B cell (primary cell): Measurements from ENCODE around the gene RASSF1. TPM values are rescaled to one million over a fixed set of nuclear protein-coding genes. Genes with fewer than 3 reads are reported as not detected.
A peak's percentile ranks its signal among the peaks of the same experiment; 100 is the strongest.

Experiments used
- ATAC-seq: fragments of 200-7000 bp; cut with Tn5 transposase; one replicate; pipeline ENCODE4 v1.10.0; 2021; ENCODE audit warnings: low read depth, mild to moderate bottlenecking, moderate number of reproducible peaks, moderate library complexity
- CTCF ChIA-PET: fragments of 350-600 bp; sonication (Branson Sonifier 250); formaldehyde crosslinking; loops from one replicate; lab custom pipeline; 2021; ENCODE audit warnings: antibody characterized with exemption, inconsistent platforms; lab: Charles Lee
- POLR2A ChIA-PET: fragments of 350-600 bp; sonication (Branson Sonifier 250); formaldehyde crosslinking; loops from one replicate; lab custom pipeline; 2021; ENCODE audit warnings: antibody characterized with exemption; lab: Charles Lee
- DNase-seq: peaks from one replicate; pipeline ENCODE4 v3.0.0; 2013
- H2AFZ ChIP-seq: 2 replicates; pipeline ENCODE4 v1.6.1; 2012; ENCODE audit warnings: mild to moderate bottlenecking, low read depth, low read length; ENCODE audit not compliant: insufficient read depth, poor library complexity, severe bottlenecking
- H3K27ac ChIP-seq, 2 donors: 1 replicate in 1 of 2; 2 replicates in 1 of 2; pipeline ENCODE4 v1.5.1; 2012 to 2013; ENCODE audit warnings: low read length in 2 of 2, mild to moderate bottlenecking in 2 of 2, moderate library complexity in 1 of 2
- H3K27me3 ChIP-seq, 4 experiments: fragments of 200-600 bp in 1 of 4; sonication (generic) in 1 of 4; replicated peaks in 1 of 4; 1 replicate in 2 of 4; 2 replicates in 2 of 4; pipeline versions ENCODE4 v1.6.1 to v1.7.0; 2013 to 2016; ENCODE audit warnings: low read length in 3 of 4, mild to moderate bottlenecking in 2 of 4, mixed read lengths in 1 of 4, moderate library complexity in 1 of 4; ENCODE audit not compliant: insufficient read depth in 4 of 4, control insufficient read depth in 3 of 4; ENCODE audit errors: control extremely low read depth in 1 of 4
- H3K36me3 ChIP-seq, 2 experiments: replicated peaks in 1 of 2; 1 replicate in 1 of 2; 2 replicates in 1 of 2; pipeline versions ENCODE4 v1.6.1 to v1.7.1; 2013; ENCODE audit warnings: low read length in 1 of 2; ENCODE audit not compliant: insufficient read depth in 2 of 2, control insufficient read depth in 1 of 2; ENCODE audit errors: control extremely low read depth in 1 of 2, extremely low read depth in 1 of 2
- H3K4me1 ChIP-seq, 2 donors: fragments of 200-600 bp in 1 of 2; sonication (generic) in 1 of 2; 1 replicate in 1 of 2; 2 replicates in 1 of 2; pipeline versions ENCODE4 v1.5.1 to v1.6.1; 2013 to 2017; ENCODE audit warnings: low read length in 2 of 2; ENCODE audit not compliant: control insufficient read depth in 2 of 2, insufficient read depth in 2 of 2
- H3K4me2 ChIP-seq: replicated peaks from 2 replicates; pipeline ENCODE3; 2012; ENCODE audit warnings: mild to moderate bottlenecking, low read depth, low read length; ENCODE audit not compliant: poor library complexity, severe bottlenecking
- H3K4me3 ChIP-seq, 5 experiments: fragments of 200-600 bp in 1 of 5; sonication (generic) in 1 of 5; 1 replicate in 3 of 5; 2 replicates in 2 of 5; pipeline versions ENCODE4 v1.5.1 to v1.7.0; 2011 to 2016; ENCODE audit warnings: low read length in 4 of 5, mild to moderate bottlenecking in 4 of 5, low read depth in 2 of 5, control low read depth in 1 of 5, moderate library complexity in 1 of 5; ENCODE audit not compliant: insufficient read depth in 1 of 5; ENCODE audit errors: control extremely low read depth in 1 of 5, extremely low read depth in 1 of 5
- H3K79me2 ChIP-seq: fragments of 200-600 bp; sonication (generic); one replicate; pipeline ENCODE4 v1.6.0; 2016; ENCODE audit warnings: low read length; ENCODE audit not compliant: control insufficient read depth, insufficient read depth
- H3K9ac ChIP-seq: fragments of 200-600 bp; sonication (generic); 2 replicates; pipeline ENCODE4 v1.6.1; 2017; ENCODE audit warnings: mild to moderate bottlenecking, low read length, moderate library complexity
- H3K9me3 ChIP-seq, 3 donors: one replicate each; pipeline versions ENCODE4 v1.6.1 to v1.7.1; 2013; ENCODE audit warnings: low read length in 2 of 3; ENCODE audit not compliant: control insufficient read depth in 2 of 3, insufficient read depth in 1 of 3; ENCODE audit errors: control extremely low read depth in 1 of 3
- H4K20me1 ChIP-seq: 2 replicates; pipeline ENCODE4 v1.6.0; 2012; ENCODE audit warnings: mild to moderate bottlenecking, low read length; ENCODE audit not compliant: insufficient read depth, control insufficient read depth, poor library complexity, severe bottlenecking
- H3K27ac Mint-ChIP-seq: one replicate; pipeline ENCODE4 v1.8.0; 2021; ENCODE audit warnings: mixed read lengths
- H3K27me3 Mint-ChIP-seq: one replicate; pipeline ENCODE4 v1.8.0; 2021; ENCODE audit warnings: mixed read lengths
- H3K4me1 Mint-ChIP-seq: one replicate; pipeline ENCODE4 v1.8.0; 2021; ENCODE audit warnings: mixed read lengths
- H3K4me3 Mint-ChIP-seq: one replicate; pipeline ENCODE4 v1.8.0; 2021; ENCODE audit warnings: mixed read lengths
- H3K9me3 Mint-ChIP-seq: one replicate; pipeline ENCODE4 v1.8.0; 2022; ENCODE audit warnings: mixed read lengths; ENCODE audit not compliant: insufficient read depth
- CTCF ChIP-seq: fragments of 200-600 bp; IDR thresholded peaks from one replicate; pipeline ENCODE4 v1.8.0; 2022; ENCODE audit warnings: antibody characterized with exemption, mild to moderate bottlenecking
- EZH2 ChIP-seq: IDR thresholded peaks from 2 replicates; pipeline ENCODE4 v1.6.1; 2012; ENCODE audit warnings: borderline replicate concordance, low read depth, mild to moderate bottlenecking, moderate library complexity, low read length; ENCODE audit not compliant: insufficient read depth, poor library complexity, severe bottlenecking
- WGBS: methylation state at CpG from one replicate; pipeline ENCODE4 v1.1.5; 2013; ENCODE audit warnings: missing lambda C conversion rate; ENCODE audit not compliant: insufficient coverage; 5-methylcytosine and 5-hydroxymethylcytosine counted together
- intact Hi-C: fragments of 100-400 bp; cut with micrococcal nuclease; formaldehyde crosslinking; loops from one replicate; pipeline ENCODE4 v1.10.0; 2022
- polyA plus RNA-seq: library from polyadenylated mRNA; depleted of rRNA; stranded (reverse); fragments of >200 nt; gene quantifications from 2 replicates; pipeline ENCODE4 v1.2.3, GENCODE V29; 2012
- total RNA-seq, 2 donors: library from RNA; stranded (reverse); fragments of 120-200 nt in 1 of 2; gene quantifications; 1 replicate in 1 of 2; 2 replicates in 1 of 2; pipeline versions ENCODE4 v1.2.3 to v1.2.4, GENCODE V29; 2013 to 2022

The RASSF1 gene
- total and polyA plus RNA-seq, 2 donors (not counting 1 experiment from before 2014, with no cell fraction given), result 121 to 223 TPM

GRCh38 chr3:50298836-50299637, 41.6 kb downstream of the RASSF1 start, which contains the start of the genes HYAL3 and NAA80:
HYAL3 (minus strand) TSS chr3:50299405; CDS start chr3:50295602, 3,803 bp downstream.
NAA80 (minus strand) TSS chr3:50299405; CDS start chr3:50297463, 1,942 bp downstream.
- ChIA-PET CTCF (interaction anchor here (0.5 to 3.2 kb wide), 14 partner anchors 10 to 243 kb away, joined by 3 to 28 read pairs (median 5); partner anchors contain the start of genes CYB561D2, GNAI2, HYAL2 and NPRL2), POLR2A (interaction anchor here (0.5 to 2.5 kb wide), 15 partner anchors 8 to 1292 kb away, joined by 3 to 27 read pairs (median 4); partner anchors contain the start of genes CYB561D2, GNAI2, HYAL2 and NPRL2)
- peak within 1 kb of the TSS; percentile 82 for H3K9ac ChIP-seq
- no peaks in the 10 kb centered on the region for H3K9me3 ChIP-seq
- DNase-seq (peak; percentile 100), ATAC-seq (peak; percentile 91)
- H3K9me3 Mint-ChIP-seq, result no peaks in the 10 kb centered on the region
- no peaks in the 10 kb centered on the region for H3K27me3 ChIP-seq
- peaks cover 0 to 4% of the 10 kb centered on the region in 2 experiments for H3K36me3 ChIP-seq
- no peak for TF ChIP-seq EZH2
- peak; percentile 65 for TF ChIP-seq CTCF
- peaks cover 33% of the 10 kb centered on the region for H3K4me1 Mint-ChIP-seq
- under 1% methylated on average over 58 of the region's 61 CpGs for WGBS
- H4K20me1 ChIP-seq, result no peaks in the 10 kb centered on the region
- peak within 1 kb of the TSS; percentile 100 for H3K4me3 Mint-ChIP-seq
- H2AFZ ChIP-seq, result peak within 1 kb of the TSS; percentile 81
- intact Hi-C loops, result loop anchor here (1.0 to 10.0 kb wide), 7 partner anchors 22 to 1086 kb away; partner anchors contain the start of genes GNAI2, MANF, RBM6 and TMEM115
- peak within 1 kb of the TSS; percentile 89 for H3K4me2 ChIP-seq
- peaks cover 18 to 24% of the 10 kb centered on the region in 2 donors for H3K4me1 ChIP-seq
- H3K27me3 Mint-ChIP-seq, result no peaks in the 10 kb centered on the region
- peak within 1 kb of the TSS; percentile 100 for H3K27ac Mint-ChIP-seq
- H3K27ac ChIP-seq, result peak within 1 kb of the TSS; percentile 77 to 84
- peaks cover 13% of the 10 kb centered on the region for H3K79me2 ChIP-seq
- H3K4me3 ChIP-seq, result peak within 1 kb of the TSS; percentile 68 to 89 (median 88)
